ENCODE measurements around the gene SIGLECL1. TPM values are rescaled to one million over a fixed set of nuclear protein-coding genes. Genes with fewer than 3 reads are reported as not detected.

The SIGLECL1 gene
- total RNA-seq, 1 donor from 2014 or later: not detected

DNA sequence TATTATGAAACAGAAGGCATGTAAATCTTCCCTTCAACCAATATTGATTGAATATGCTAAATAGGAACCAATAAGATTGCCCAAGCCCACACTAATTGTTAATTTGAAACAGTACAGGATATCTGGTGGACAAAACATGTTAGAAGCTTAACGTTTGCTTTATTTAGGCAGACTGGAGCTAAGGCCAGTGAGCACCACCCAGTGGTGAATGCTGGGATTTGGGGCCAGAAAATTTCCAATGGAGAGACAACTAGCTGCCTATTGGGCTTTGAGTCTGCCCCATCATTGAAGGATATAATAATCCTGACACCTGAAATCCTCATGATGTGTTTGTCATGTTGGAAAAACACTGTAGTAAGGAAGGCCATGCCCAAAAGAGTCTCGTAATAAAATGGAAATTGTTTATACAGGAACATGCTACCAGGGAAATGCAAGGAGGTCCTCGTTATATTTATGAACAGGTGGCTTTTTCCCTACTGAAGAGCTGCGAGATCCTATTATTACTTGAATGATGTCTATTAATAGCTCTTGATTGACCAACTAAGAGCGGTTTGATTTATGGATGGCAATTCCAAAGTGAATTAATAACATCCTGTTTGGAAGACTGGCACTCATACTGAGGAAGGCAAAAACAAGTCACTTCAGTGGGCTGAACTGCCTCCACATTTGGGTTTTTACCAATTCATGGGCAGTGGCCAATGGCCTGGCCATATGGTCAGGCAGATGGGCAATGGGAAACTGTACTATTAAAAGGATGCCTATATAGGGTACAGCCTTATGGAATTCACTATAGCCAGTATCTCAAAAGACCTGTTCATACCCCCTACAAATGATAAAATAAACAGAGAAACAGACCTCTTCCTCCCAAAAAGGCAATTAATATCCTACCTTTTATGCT is 8.7 kb downstream of the SIGLECL1 start:
- Mint-ChIP-seq H3K27me3 (peaks cover 19% of the 10 kb centered on the region), H3K4me3 (no peak overlapping the region), H3K36me3 (ENCODE audit: low read depth) (no peaks in the 10 kb centered on the region), H3K9me3 (no peaks in the 10 kb centered on the region), H3K27ac (no peak overlapping the region), H3K4me1 (peaks cover 7% of the 10 kb centered on the region)
- ATAC-seq (ENCODE audit: low read depth): no peak
- ChIA-PET CTCF (interaction anchor here (1.0 to 1.1 kb wide), 2 partner anchors 103 to 401 kb away, joined by 3 read pairs; no protein-coding TSS in a partner anchor), POLR2A (no interaction called here)
- TF ChIP-seq, protein P1, sequence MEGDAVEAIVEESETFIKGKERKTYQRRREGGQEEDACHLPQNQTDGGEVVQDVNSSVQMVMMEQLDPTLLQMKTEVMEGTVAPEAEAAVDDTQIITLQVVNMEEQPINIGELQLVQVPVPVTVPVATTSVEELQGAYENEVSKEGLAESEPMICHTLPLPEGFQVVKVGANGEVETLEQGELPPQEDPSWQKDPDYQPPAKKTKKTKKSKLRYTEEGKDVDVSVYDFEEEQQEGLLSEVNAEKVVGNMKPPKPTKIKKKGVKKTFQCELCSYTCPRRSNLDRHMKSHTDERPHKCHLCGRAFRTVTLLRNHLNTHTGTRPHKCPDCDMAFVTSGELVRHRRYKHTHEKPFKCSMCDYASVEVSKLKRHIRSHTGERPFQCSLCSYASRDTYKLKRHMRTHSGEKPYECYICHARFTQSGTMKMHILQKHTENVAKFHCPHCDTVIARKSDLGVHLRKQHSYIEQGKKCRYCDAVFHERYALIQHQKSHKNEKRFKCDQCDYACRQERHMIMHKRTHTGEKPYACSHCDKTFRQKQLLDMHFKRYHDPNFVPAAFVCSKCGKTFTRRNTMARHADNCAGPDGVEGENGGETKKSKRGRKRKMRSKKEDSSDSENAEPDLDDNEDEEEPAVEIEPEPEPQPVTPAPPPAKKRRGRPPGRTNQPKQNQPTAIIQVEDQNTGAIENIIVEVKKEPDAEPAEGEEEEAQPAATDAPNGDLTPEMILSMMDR (IDR thresholded peaks at IDR 0.05): no peak
- intact Hi-C loops (cut with micrococcal nuclease): no loop called here
- DNase-seq: no peak

DNA sequence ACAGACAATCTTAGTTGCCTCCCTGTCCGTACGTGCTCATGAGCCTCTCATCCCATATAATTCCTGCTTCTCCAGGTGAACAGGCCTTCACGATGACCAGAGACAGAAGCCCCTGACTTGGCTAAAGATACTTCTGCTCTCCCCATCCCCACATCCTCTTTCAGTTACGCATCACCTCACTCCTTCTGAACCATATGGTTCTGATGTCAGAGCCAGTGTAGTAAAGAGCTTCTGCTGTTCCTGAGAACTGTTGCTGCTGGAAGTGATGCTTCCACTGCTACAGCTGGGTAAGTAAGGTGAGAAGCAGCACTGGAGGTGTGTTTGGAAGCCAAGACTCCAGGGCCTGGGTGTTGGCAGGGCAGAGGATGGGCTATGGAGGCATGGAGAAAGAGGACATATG is 12.9 kb downstream of the SIGLECL1 start:
- Mint-ChIP-seq H3K36me3 (ENCODE audit: low read depth) (no peaks in the 10 kb centered on the region), H3K4me1 (no peaks in the 10 kb centered on the region), H3K27ac (no peak overlapping the region), H3K9me3 (no peaks in the 10 kb centered on the region), H3K4me3 (no peak overlapping the region), H3K27me3 (peaks cover 25% of the 10 kb centered on the region)
- no peak for DNase-seq
- ChIA-PET POLR2A (no interaction called here), CTCF (no interaction called here)
- intact Hi-C loops (cut with micrococcal nuclease): no loop called here
- no peak for ATAC-seq (ENCODE audit: low read depth)
- TF ChIP-seq, protein P1 (IDR thresholded peaks at IDR 0.05): no peak

DNA sequence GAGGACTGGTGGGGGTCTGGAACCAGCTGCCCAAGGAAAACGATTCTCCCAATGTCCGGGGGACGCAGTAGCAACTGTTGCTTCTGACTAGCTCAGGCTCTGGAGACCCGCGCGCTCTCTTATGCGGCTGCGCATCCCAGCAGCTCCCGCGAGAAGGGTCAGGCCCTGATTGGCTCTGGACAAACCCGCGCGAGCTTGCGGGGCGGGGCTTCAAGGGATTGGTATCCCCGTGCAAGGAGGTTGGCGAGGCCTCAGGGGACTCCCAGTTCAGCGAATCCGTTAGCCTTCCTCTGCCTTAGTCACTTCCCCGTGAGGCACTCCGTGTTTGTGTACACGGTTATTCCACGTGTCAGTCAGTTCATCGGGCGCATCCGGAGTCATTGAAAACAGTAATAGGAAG is 20.2 kb downstream of the SIGLECL1 start:
- peaks cover 2% of the 10 kb centered on the region for H3K4me1 Mint-ChIP-seq
- H3K36me3 Mint-ChIP-seq (ENCODE audit: low read depth): no peaks in the 10 kb centered on the region
- TF ChIP-seq, protein P1 (IDR thresholded peaks at IDR 0.05): no peak
- no peak overlapping the region for H3K27ac Mint-ChIP-seq
- H3K27me3 Mint-ChIP-seq: peaks cover 2% of the 10 kb centered on the region
- no peak overlapping the region for H3K4me3 Mint-ChIP-seq
- ATAC-seq (ENCODE audit: low read depth) (no peak), DNase-seq (no peak)
- intact Hi-C loops (cut with micrococcal nuclease): no loop called here
- ChIA-PET CTCF (no interaction called here), POLR2A (no interaction called here)
- H3K9me3 Mint-ChIP-seq: peaks cover under 1% of the 10 kb centered on the region

DNA sequence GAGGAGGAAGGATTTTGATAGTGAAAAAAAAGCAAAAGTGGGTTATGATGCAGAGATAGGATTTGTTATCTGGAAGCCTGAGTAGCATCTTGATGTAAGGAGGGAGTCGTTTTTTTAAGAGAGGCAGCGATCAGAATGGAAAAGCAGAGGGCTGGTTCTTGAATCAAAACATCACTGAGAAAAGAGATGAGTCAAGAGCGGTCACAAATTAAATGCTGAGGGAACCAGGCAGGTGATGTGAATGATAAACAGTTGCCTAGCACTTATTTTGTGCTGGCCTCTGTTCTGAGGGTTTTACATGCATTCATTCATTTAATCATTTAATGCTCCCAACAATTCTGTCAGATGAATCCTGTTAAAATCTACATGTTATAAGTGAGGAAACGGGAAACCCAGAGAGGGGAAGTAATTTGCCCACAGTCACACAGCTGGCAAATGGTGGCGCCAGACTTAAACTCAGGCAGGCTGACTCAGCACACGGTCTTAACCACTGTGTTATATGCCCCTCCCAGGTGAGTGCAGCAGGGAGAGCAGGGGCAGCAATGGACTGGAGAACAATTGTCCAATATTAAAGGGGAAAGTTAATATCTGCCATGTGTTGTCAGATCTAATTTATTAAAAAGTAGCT is 21.4 kb downstream of the SIGLECL1 start:
- DNase-seq (no peak), ATAC-seq (ENCODE audit: low read depth) (no peak)
- peaks cover 6% of the 10 kb centered on the region for H3K27me3 Mint-ChIP-seq
- intact Hi-C loops (cut with micrococcal nuclease): no loop called here
- H3K36me3 Mint-ChIP-seq (ENCODE audit: low read depth): no peaks in the 10 kb centered on the region
- peaks cover 3% of the 10 kb centered on the region for H3K9me3 Mint-ChIP-seq
- peaks cover 2% of the 10 kb centered on the region for H3K4me1 Mint-ChIP-seq
- H3K27ac Mint-ChIP-seq: no peak overlapping the region
- H3K4me3 Mint-ChIP-seq: no peak overlapping the region
- CTCF ChIA-PET: no interaction called here
- TF ChIP-seq, protein P1 (IDR thresholded peaks at IDR 0.05): no peak
- POLR2A ChIA-PET: no interaction called here

DNA sequence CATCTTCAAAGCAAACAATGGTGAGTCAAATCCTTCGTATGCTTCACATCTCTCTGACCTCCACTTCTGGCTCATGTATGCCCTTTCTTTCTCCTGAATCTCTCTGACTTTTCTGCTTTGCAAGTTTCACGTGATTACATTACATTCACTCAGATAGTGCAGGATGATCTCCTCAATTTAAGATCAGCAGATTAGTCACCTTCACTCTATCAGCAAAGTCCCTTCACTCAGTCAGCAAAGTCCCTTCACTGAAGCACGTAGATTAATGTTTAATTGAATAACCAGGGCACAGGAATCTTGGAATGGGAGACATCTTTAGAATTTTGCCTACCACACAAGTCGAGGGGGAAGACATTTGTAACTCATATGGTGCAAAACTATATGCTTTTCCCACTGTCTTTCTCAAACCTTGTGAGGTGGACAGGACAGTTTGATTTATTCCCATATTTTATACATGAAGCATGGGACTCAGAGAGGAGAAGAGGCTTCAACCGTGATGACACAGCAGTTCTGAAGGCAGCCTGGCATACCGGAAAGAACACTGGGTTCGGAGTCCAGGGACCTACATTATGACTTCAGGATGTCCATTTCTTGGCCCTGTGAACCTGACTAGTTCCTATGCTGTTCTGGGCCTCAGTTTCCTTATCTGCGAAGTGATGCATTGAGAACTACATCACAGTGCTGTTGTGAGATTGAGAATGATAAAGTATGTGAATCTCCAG is 23.3 kb downstream of the SIGLECL1 start:
- ChIA-PET POLR2A (no interaction called here), CTCF (no interaction called here)
- Mint-ChIP-seq H3K9me3 (peaks cover 3% of the 10 kb centered on the region), H3K27me3 (peaks cover 21% of the 10 kb centered on the region), H3K4me3 (no peak overlapping the region), H3K36me3 (ENCODE audit: low read depth) (no peaks in the 10 kb centered on the region), H3K27ac (no peak overlapping the region), H3K4me1 (peaks cover 2% of the 10 kb centered on the region)
- DNase-seq: no peak
- TF ChIP-seq, protein P1 (IDR thresholded peaks at IDR 0.05): no peak
- intact Hi-C loops (cut with micrococcal nuclease): no loop called here
- no peak for ATAC-seq (ENCODE audit: low read depth)

Measured in activated B cell treated with CpG ODN at 0.5 μM for 24 hours (primary cell).